GM18873 (cell line): Measurements from ENCODE around the gene SELENOK.

Experiments used
- ATAC-seq: cut with Tn5 transposase; IDR thresholded peaks from one replicate; pipeline ENCODE4 v1.9.1; 2021; ENCODE audit warnings: mild to moderate bottlenecking, moderate library complexity, moderate number of reproducible peaks; ENCODE audit not compliant: unreplicated experiment, low FRiP score

SELENOK gene

GRCh38 chr3:53885239-53885638 is 6.4 kb downstream of the SELENOK start:
- ATAC-seq = peak; percentile 36

- ATAC-seq = no peak
Observed at GRCh38 chr3:53884623-53885022, 7.0 kb downstream of the SELENOK start.

DNA sequence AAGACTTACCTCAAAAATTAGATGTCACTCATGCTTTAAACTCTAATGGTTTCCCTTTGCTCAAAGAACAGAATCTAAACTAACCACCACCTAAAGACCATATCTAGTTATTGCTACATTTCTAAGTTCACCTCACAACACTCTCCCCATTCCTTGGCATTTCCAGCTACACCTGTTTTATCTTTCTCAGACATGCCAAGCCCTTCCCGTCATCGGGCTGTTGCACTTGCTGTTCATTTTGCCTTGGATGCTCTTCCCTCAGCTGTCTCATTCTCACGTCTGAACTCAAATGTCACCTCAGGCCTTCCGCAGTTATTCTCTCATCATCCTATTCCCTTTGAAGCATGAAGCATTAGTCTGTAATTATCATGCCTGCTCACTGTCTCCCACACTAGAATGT is 8.7 kb downstream of the SELENOK start:
- no peak for ATAC-seq

GRCh38 chr3:53881691-53882593 is 9.7 kb downstream of the SELENOK start, which contains the start of gene ACTR8:
Gene ACTR8 (minus strand): TSS chr3:53882152. CDS start chr3:53882101, 51 bp downstream.
- peak; percentile 45 for ATAC-seq

DNA sequence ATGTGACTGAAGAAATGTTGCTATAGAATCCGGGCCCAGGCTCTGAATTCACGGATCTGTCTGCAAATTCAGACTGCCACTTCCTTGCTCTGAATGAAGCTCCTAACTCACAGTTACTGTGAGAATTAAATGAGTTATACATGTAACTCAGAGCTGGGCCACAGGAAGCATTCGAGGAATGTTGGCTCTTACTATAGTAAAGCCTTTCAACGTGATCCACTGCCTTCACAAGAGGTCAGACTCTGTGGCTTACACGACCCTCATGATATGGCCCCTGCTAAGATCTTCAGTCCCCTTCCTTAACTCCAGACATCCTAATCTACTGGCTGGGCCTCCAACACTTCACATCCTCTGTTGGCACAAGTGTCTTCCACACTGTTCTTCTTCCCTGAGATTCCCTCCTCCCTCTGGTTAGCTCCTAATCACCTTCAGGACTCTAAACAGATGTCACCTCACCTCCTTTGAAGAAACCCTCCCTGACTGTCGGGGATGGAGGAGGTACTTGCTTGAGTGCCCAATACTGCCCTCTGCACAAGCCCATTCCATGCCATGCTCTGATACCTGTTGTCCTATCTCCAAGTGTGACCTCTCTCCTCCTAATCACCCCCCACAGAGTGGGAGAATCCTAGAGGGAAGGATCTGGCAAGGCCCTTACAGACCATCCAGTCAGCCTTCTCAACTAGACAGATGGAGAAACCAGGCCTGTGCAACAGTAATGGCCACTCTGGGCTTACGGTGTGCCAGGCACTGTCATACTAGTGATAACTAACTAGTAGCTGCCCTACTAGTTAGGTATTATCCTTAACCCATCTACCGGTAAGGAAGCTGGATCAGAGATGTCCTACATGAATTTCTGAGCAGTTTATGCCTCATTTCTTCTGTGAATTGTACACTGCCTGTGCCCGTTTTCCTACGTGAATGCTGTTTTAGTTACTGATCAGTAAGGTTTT is 11.0 kb downstream of the SELENOK start:
- no peak for ATAC-seq

DNA sequence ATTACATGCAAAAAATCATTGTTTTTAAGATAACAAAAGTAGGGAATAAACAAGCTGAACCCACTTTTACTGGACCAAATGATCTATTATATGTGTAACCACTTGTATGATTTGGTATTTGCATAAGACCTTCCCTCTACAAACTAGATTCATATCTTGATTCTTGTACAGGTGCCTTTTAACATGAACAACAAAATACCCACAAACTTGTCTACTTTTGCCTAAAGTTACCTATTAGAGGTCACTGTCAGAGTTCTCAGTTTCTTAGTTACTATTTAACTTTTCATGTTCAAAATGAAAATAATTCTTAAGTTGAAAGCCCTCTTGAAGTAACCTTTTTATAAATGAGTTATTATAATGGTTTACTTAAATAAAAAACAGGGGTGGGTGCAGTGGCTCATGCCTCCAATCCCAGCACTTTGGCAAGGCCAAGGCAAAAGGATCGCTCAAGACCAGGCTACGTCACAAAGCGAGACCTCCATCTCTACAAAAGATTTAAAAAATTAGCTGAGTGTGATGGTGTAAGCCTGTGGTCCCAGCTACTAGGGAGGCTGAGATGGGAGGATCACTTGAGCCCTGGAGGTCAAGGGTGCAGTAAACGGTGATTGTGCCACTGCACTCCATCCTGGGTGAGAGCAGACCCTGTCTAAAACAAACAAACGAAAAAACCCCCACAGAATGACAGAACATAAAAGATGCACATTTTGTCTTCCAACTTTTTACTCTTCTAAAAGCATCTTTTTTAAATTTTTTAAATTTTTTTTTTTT is 25.7 kb downstream of the SELENOK start:
- no peak for ATAC-seq

DNA sequence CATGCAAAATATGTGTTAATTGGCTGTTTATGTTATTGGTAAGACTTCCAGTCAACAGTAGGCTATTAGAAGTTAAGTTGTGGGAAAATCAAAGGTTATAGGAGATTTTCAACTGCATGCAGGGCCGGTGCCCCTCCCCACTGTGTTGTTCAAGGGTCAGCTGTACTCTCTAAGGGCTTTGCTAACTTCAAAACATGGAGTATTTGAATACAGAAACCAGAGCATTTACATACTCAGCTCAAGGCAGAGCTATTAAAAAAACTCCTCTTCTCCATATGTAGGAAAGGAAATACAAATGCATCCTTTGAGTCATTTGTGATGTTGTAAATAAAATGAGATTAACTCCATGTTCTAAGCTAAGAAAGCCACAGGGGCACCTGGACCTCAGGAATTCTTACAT is 28.5 kb downstream of the SELENOK start:
- ATAC-seq = no peak

DNA sequence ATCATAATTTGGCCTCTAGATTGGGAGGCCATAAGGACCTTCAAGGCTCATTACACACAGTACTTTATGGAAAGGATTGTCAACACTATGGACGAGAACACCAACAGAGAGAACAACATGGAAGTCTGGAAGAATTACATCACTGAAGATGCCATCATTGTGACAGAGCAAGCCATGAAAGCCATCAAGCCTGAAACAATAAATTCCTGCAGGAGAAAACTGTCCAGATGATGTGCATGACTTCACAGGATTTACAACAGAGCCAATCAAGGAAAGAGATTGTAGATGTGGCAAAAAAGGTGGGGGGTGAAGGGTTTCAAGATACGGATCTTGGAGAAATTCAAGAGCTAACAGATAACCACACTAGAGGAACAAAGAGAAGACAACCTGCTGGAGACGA is 29.4 kb downstream of the SELENOK start:
- ATAC-seq = no peak

GRCh38 chr3:53860196-53860595 is 31.5 kb downstream of the SELENOK start:
- no peak for ATAC-seq

DNA sequence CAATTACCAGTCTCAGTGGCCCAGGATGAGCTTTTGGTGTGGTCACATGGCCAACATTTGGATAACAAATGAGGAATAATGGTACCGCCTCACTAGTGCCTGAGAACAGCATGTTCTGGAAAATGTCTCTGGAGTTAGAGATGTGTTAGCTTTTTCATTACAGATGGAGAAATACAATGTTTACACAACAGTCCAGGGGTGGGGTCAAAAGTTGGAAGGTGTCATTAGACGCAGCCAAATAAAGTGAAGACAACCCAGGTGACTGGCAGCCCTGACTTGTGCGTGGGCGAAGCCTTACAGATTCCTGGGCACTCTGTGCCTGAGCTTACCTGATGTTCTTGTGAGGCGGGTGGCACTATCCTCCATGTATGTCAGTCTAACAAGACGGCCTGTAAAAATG is 32.5 kb downstream of the SELENOK start:
- no peak for ATAC-seq

GRCh38 chr3:53858096-53858741 is 33.4 kb downstream of the SELENOK start:
- no peak for ATAC-seq

GRCh38 chr3:53856964-53857363 is 34.7 kb downstream of the SELENOK start:
- no peak for ATAC-seq

DNA sequence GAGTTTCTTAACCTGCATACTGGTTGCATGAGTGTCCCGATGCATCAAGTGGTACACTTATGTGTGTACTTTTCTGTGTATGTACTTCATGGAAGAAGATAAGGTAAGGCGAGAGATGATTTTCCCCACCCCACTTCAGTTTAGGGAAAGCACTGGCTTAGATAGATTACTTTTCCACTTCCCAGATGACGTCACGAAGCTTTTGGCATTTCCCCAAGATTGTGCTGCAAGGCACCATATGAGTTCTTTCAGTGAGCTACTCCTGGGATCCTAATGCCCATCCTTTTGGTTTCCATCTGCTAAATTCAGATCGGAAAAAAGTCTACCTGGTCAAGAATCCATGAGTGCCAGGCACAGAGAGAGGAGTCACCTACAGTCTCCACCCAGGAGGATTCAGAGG is 40.8 kb downstream of the SELENOK start:
- ATAC-seq = no peak

GRCh38 chr3:53849916-53850315 is 41.7 kb downstream of the SELENOK start:
- ATAC-seq = no peak

- ATAC-seq = no peak
Observed at GRCh38 chr3:53846851-53847155, 44.9 kb downstream of the SELENOK start.

GRCh38 chr3:53846134-53846850 is 45.4 kb downstream of the SELENOK start, which contains the start of the genes CHDH and IL17RB:
Gene CHDH (minus strand): TSS chr3:53846419. CDS start chr3:53824008, 22,411 bp downstream.
Gene IL17RB (plus strand): TSS chr3:53846568. CDS start chr3:53846589, 21 bp downstream.
- no peak for ATAC-seq

GRCh38 chr3:53845881-53846133 is 45.9 kb downstream of the SELENOK start:
- ATAC-seq = no peak

DNA sequence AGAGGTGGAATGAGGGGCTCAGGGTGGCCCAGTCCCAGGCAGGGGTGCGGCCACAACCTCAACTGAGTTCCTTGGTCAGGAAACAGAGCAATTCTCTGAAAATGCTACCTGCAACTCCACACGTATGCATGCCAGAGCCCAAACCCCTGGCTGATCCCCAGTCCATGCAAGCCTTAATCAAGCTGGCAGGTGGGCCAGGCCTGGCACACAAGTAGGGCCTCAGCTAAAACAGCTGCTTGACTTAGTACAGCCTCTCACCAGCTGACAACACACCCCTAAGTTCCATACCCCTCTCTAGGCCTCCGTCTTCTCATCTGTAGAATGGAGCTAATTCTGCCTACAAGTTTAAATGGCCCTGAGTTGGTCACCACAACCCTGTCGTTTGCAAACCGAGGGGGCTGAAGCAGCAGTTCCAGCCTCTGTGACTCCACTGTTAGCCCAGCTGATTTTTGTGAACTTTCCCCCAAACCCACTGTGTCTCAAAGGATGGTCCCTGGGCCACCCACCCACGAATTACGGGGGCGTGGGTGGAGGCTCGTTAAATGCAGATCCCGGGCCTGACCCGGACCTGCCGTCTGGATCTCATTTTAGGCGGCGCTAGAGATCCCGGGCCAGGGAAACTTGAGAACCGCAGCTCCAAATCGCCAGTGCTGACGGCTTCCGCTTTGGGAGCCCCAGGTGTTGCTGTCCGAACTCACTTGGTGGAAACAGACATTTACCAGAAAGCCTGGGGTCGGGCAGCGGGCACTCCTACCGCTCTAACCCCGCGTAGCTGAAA is 46.4 kb downstream of the SELENOK start:
- no peak for ATAC-seq
